NT2/D1 (cell line): ENCODE data around the gene SLC12A2.

Source experiments
- YY1 ChIP-seq: IDR thresholded peaks from 2 replicates; pipeline ENCODE4 v1.6.1; 2011; ENCODE audit not compliant: insufficient read length, insufficient read depth
- ZNF274 ChIP-seq: IDR thresholded peaks from 2 replicates; pipeline ENCODE4 v1.6.1; 2011; ENCODE audit warnings: mild to moderate bottlenecking, low read depth, low read length

- no peak for TF ChIP-seq YY1
- TF ChIP-seq ZNF274, result no peak
These were observed 30.8 kb upstream of the SLC12A2 start for GRCh38 chr5:128052780-128053179.
